ENCODE results near the gene SLC38A4. TPM values are rescaled to one million over a fixed set of nuclear protein-coding genes. Genes with fewer than 3 reads are reported as not detected.

SLC38A4 gene
- total and polyA plus RNA-seq, 12 donors = 0.14 to 2.7 (median 0.51) TPM

DNA sequence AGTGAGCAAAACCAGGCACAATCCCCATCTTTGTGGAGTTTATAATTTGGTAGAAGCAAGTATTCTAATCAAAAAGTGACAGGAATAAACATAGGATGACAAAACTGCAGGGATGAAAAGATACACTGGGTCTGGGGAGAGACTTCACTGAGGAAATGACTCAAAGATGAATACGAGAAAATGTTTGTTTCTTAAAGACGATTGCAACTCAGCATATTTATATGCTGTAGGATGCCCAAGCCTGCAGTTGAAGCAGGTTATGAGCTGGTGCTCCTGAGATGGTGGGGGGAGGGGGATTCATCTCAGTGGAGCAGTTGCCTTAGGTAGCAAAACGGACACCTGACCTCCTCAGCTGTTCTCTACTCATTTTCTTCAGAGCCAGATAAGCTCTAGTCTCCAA lies 13.4 kb upstream of the SLC38A4 start:
- 67 to 83% (median 75%) methylated on average over 3 of the region's 3 CpGs for WGBS, 4 donors
- no peaks in the 10 kb centered on the region for H3K36me3 ChIP-seq (replicated peaks in 1 of 2)
- DNase-seq = no peak
- no peak overlapping the region for H3K4me3 ChIP-seq
- no peaks in the 10 kb centered on the region for H3K4me1 ChIP-seq (replicated peaks in 1 of 2)
- H3K27ac ChIP-seq = no peak overlapping the region
- H3K9me3 ChIP-seq (replicated peaks in 1 of 3) = no peaks in the 10 kb centered on the region
- TF ChIP-seq POLR2A (IDR thresholded peaks at IDR 0.05) = no peak
- TF ChIP-seq, protein P1, sequence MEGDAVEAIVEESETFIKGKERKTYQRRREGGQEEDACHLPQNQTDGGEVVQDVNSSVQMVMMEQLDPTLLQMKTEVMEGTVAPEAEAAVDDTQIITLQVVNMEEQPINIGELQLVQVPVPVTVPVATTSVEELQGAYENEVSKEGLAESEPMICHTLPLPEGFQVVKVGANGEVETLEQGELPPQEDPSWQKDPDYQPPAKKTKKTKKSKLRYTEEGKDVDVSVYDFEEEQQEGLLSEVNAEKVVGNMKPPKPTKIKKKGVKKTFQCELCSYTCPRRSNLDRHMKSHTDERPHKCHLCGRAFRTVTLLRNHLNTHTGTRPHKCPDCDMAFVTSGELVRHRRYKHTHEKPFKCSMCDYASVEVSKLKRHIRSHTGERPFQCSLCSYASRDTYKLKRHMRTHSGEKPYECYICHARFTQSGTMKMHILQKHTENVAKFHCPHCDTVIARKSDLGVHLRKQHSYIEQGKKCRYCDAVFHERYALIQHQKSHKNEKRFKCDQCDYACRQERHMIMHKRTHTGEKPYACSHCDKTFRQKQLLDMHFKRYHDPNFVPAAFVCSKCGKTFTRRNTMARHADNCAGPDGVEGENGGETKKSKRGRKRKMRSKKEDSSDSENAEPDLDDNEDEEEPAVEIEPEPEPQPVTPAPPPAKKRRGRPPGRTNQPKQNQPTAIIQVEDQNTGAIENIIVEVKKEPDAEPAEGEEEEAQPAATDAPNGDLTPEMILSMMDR (IDR thresholded peaks at IDR 0.05) = no peak
- intact Hi-C loops (cut with DNase I) = no loop called here
- no peaks in the 10 kb centered on the region for H3K27me3 ChIP-seq

DNA sequence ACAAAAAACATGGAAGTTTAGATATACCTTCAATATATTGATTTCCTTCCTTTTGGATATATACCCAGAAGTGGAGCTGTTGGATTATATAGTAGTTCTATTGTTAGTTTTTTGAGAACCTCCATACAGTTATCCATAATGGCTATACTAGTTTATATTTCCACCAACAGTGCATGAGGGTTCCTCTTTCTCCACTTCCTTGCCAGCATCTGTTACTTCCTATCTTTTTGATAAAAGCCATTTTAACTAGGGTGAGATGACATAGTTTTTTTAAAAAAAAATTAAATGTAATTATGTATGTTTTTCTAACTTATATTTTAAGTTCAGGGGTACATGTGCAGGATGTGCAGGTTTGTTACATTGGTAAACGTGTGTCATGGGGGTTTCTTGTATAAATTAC lies 10.0 kb upstream of the SLC38A4 start:
- Histone ChIP-seq H3K27ac (no peak overlapping the region), H3K4me1 (replicated peaks in 1 of 2) (peaks cover 13 to 14% of the 10 kb centered on the region in 2 donors), H3K27me3 (peaks cover 10% of the 10 kb centered on the region), H3K9me3 (replicated peaks in 1 of 3) (no peaks in the 10 kb centered on the region), H3K36me3 (replicated peaks in 1 of 2) (no peaks in the 10 kb centered on the region), H3K4me3 (no peak overlapping the region)
- DNase-seq = no peak
- intact Hi-C loops (cut with DNase I) = no loop called here
- TF ChIP-seq, protein P1 (IDR thresholded peaks at IDR 0.05) = no peak
- no peak for TF ChIP-seq POLR2A (IDR thresholded peaks at IDR 0.05)
- WGBS, 4 donors = 85 to 93% (median 86%) methylated on average over 1 of the region's 1 CpG

DNA sequence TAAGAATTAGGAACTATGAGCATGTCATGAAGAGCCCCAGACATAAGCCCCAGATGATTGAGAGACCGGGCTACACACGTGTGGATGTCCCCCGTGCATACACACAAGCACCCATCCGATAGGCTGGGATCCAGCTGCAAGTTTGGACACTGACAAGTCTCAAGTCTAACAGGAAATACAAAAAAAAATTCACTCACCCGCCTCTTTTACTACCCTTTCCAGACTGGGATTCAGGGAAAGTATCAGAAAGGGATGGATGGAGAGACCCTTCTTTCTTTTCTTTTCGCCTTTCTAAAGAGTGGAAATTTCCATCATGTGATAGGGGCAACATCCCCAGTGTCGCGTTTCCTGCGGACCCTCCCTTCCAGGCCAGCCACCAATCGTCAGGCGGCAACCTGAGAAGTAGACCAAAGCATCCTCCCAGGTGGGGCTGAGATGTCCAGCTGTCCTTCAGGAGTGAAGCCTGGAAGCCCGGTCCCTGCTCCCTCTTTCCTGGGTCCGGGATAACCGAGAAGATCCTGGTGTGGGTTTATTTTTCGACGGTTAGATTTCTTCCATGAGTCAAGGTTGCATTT lies 6.4 kb upstream of the SLC38A4 start:
- intact Hi-C loops (cut with DNase I) = no loop called here
- Histone ChIP-seq H3K4me1 (replicated peaks in 1 of 2) (peaks cover 14 to 16% of the 10 kb centered on the region in 2 donors), H3K36me3 (replicated peaks in 1 of 2) (no peaks in the 10 kb centered on the region), H3K9me3 (replicated peaks in 1 of 3) (no peaks in the 10 kb centered on the region), H3K27ac (no peak overlapping the region), H3K27me3 (peaks cover 14% of the 10 kb centered on the region), H3K4me3 (peak overlapping the region in 1 of 4 donors; percentile 60)
- 29 to 64% (median 36%) methylated on average over 16 of the region's 16 CpGs for WGBS, 4 donors
- no peak for DNase-seq
- TF ChIP-seq, protein P1 (IDR thresholded peaks at IDR 0.05) = no peak
- no peak for TF ChIP-seq POLR2A (IDR thresholded peaks at IDR 0.05)

DNA sequence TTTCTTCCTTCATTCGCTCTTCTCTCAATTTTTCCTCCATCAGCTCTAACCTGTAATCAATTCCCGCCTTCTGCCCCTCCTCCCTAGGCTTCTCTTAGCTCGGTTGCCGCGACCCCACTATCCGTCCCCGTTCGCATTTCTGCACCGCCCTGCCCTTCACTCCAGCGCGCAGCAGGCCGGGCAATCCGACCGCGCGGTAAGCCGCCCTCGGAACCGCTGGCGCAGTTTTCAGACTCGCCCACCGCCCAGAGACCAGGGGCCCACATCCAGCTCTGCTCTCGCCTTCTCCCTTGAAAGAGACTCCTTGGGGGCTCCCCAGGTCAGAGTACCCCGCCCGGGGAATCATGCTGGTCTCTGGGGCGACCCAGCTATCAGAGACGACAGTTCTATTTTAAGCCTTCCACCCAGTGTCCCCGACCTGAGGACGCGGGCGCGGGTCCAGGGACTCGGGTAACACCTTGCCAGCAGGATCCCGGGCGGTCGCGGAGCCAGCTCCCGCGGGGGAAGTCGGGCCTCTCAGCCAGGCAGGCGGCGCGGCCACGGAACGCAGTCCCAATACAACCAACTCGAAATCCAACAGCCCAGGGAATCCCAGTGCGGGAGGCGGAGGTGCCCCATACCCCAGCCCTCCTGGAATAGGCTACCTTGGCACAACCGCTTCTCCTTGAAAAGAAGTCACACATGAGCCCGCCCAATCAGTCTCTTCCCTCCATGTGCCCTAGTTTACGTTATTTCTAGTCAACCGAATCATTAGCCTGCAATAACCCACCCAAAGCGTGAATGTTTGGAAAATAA lies 5.7 kb upstream of the SLC38A4 start:
- intact Hi-C loops (cut with DNase I) = no loop called here
- Histone ChIP-seq H3K4me1 (replicated peaks in 1 of 2) (peaks cover 14 to 16% of the 10 kb centered on the region in 2 donors), H3K27ac (no peak overlapping the region), H3K36me3 (replicated peaks in 1 of 2) (no peaks in the 10 kb centered on the region), H3K27me3 (peaks cover 14% of the 10 kb centered on the region), H3K9me3 (replicated peaks in 1 of 3) (no peaks in the 10 kb centered on the region), H3K4me3 (peak overlapping the region in 2 of 4 donors; percentile 32 to 60)
- WGBS, 4 donors = 1 to 9% (median 4%) methylated on average over 19 to 53 of the region's 53 CpGs
- peak in 5 of 7 donors; percentile 16 to 34 (median 20) for DNase-seq
- no peak for TF ChIP-seq POLR2A (IDR thresholded peaks at IDR 0.05)
- TF ChIP-seq, protein P1 (IDR thresholded peaks at IDR 0.05) = no peak

Data from adrenal gland (tissue), 12 donors.